NCI-H187 (cell line): ENCODE results near the gene GEMIN5.

Source experiments
- DNase-seq, 2 experiments: peaks; one replicate each; lab custom pipeline; 2025; lab: John Stamatoyannopoulos, UW

GEMIN5 gene

DNA sequence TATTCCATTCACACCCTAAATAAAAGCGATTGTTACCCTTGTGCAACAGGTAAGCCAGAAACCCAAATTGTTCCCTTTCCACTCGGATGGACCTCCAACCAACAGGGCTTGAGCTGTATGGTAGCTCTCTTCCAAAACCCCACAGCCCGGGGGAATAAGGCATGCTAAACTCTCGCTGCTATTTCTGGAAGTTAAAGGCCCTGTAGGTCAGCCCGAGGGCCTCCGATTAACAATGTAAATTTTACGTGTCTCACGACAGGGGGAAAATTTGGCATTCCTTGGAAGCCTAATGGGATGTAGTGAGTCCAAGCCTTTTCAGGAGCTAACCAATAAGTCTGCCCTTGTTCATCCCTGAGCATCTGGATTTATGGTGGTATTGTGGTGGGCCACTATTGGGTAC is 53.6 kb downstream of the GEMIN5 start:
- DNase-seq: no peak

DNA sequence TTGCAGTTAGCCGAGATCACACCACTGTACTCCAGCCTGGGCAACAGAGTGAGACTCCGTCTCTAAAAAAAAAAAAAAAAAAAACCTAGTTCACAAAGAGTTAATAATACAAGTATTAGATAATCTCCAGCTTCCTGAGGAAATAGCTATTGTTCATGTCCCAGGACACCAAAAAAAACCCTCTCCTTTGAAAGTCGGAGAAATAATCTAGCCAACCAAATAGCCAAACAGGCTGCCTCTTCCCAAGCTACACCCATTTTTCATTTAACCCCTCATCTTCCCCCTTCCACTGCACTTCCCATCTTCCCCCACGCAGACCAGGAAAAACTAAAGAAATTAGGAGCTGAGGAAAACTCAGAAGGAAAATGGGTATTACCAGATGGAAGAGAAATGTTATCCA is 56.0 kb downstream of the GEMIN5 start:
- DNase-seq: no peak

DNA sequence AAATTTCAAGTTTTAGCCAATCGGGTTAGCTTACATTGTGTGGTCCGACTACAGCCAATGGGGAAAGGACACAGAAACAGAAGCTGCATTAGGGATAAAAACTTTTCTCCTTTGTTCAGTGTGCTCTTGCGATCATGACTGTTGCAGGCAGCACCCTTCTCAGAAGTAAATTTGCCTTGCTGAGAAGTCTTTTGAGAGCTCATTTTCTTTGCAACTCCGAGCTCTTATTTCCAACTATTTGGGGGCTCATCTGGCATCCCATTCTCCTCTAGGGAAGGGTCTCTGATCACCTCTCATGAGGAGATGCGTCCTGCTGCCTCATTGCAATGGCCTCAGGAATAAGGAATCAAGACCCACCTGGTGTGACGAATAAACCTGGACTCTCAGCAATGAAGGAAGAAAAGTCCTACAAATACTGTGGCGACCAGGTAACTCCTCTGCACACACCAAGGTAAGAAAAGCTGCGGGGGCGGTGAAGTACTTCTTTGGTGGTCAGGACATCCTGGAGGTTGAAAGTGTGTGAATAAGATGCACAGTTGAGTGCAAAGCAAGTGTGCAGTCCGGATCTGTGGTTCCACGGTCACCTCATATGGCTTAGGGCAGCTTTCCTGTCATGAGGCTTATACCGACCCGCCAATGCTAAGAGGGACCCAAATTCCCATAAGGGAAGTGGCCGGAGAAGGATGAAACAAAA is 59.2 kb downstream of the GEMIN5 start:
- DNase-seq: no peak

DNA sequence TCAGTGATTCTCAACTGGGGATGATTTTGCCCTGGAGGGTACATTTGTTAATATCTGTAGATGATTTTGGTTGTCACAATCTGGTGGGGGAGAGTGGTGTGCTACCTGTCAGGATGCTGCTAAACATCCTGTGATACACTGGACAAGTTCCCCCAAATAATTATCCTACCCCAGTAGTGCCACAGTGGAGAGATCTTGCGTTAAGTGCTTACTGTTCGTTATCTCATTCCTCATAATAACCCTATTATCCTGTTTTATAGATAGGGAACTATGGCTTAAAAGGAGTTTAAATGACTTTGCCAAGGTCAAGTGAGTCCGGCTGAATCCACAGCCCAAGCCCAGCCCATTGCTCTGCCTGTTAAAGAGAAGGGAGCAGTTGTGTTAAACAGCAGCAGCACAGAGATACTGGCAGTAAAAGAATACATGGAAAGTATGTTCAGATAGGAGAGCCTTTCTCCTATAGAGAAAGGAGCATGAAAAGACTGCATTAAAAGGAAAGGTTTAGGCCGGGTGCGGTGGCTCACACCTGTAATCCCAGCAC is 64.2 kb downstream of the GEMIN5 start:
- DNase-seq: no peak

DNA sequence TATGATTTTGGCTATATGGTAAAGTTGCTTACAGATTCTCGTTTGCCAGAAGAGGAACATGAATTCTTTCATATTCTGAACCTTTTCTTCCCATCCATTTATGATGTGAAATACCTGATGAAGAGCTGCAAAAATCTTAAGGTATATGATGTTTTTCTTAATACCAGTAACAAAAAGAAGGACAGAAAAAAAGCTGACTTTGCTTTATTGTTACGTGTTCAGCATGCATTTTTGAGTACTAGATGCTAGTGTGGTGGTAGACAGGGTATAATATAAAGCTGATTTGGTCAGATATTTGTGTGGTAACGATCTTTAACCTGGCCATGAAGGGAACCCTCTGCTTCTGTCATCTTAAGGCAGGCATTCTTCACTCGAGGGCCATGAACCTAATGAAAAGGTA is 66.3 kb downstream of the GEMIN5 start:
- DNase-seq: no peak

DNA sequence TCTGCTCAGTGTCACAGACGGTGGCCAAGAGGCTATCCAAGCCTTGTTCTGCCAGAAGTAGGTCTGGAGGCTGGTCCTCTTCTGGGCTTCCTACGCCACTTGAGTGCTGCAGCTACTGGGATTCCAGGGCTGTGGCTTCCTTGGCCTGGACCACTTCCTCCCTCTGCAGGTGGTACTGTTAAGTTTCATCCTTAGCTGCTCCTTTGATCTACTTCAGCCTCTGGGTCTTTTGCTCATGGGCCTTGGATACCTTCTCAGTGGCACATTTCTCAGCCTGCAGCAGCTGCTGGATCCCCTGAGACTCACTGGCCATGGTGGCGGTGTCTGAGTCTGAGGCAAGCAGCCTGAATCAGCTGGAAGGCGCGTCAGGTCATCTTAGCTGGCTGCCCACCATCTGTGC is 69.3 kb downstream of the GEMIN5 start:
- DNase-seq: no peak

DNA sequence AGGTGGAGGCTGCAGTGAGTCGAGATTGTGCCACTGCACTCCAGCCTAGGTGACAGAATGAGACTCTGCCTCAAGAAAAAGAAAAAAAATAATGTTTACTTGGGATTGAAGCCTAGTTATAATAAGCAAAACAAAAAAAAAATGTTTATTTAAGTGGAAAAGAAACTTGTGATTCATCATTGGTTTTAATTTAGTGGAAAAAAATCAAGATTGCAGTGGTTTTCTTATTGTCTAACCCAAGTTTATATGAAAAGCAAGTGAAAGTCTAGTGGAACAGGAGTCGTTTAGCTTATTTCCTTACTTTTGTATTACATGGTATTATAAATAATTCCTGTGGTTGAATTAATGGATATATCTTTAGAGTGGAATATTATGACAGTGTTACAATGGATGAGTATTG is 71.2 kb downstream of the GEMIN5 start:
- no peak for DNase-seq

DNA sequence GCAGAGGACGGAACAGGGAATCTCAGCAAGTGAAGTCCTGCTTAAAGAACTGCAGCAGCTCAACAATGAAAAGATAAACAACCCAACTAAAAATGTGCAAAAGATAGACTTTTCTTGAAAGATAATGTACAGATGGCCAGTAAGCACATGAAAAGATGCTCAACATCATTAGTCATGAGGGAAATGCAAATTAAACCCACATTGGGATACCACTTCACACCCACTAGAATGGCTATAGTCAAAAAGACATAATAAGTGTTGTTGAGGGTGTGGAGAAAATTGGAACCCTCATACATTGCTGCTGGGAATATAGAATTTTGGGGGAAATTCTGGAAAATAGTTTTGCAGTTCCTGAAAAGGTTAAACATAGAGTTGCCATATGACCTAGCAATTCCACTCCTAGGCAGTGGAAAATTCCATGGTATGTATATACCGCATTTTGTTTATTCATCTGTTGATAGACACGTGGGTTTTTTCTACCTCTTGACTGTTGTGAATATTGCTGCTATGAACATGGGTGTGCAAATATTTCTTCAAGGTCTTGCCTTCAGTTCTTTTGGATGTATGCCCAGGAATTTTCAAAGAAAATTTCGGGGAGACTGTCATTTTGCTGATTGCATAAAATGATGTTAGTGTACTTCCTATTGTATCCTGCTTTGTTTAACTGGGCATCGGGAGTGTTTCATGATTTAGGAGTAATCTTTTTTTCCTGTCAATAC is 72.4 kb downstream of the GEMIN5 start:
- no peak for DNase-seq

DNA sequence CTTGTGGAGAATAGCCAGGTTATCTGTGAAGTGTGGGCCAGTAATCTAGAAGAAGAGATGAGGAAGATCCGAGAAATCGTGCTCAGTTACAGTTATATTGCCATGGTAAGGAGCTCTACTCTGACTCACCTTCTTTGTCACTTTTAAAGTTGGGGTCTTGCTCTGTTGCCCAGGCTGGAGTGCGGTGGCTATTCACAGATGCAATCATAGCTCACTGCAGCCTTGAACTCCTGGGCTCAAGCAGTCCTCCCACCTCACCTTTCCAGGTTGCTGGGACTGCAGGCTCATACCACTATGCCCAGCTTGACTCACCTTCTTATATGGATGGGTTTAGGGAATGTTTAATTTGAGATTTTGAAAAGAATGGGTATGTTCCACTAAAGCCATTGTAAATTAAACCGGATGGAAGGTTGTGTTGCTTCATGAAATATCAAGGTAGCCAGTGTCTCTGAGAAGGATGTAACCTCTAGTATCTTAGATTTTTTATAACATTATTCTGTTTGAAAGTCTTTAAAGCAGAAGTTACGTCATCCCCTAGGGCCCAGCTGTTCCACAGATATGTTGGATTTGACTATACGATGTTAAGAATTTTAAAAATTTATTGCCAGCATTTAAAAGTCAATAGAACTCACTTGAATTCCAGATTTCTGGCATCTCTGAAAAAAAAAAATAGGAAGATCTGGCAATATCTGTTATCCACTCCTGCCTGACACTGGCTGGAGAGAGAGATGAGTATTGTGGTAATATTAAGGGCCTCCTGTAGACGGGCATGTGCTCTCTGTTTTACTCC is 74.5 kb downstream of the GEMIN5 start:
- DNase-seq: no peak

DNA sequence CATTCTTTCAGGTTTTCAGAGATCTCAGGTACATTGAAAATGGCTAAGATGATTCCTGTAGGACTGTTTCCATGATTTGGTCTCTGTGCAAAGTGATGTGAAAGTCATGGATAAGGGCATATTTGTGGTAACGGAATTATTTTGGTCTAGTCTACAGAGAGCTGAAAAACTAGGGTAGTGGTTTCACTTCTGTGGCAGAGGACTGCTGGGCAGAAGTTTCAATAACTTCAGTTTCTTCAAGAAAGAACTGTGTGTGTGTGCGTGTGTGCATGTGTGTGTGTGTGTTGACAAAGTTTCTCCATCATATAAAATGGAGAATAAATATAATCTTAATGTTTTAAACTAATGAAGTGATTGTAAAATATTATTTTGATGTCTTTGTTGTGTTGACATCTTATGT is 75.2 kb downstream of the GEMIN5 start:
- no peak for DNase-seq

DNA sequence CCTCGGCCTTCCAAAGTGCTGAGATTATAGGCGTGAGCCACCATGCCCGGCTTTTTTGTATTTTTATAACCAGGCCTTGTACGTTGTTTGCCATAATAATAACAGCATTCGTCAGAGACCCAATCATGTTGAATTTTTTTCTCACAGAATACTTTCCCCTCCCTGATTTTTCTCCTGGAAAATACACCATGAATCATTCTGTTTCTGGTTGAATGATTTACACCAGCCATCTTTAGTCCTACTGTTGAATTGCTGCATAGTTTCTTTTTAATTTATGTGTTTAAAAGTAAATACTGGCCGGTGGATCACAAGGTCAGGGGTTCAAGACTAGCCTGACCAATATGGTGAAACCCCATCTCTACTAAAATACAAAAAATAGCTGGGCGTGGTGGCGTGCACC is 76.1 kb downstream of the GEMIN5 start:
- DNase-seq: no peak

DNA sequence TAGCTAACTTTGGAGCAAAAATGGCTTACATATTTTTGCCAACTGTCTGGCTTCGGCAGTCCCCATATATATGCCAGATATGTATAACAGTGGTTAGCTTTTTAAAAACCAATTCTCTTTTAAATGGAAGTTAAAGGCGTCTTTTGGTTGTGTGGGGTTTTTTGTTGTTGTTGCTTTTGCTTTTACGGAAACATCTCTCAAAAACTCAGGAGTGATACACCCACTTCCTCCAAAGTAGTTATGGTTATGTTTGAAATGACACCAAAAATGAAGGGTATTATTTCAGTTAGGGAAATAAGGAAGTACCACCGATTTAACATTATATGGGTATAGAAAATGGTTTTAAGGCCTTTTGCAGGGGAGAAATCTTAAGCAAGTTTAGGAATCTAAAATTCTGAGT is 77.2 kb downstream of the GEMIN5 start:
- no peak for DNase-seq

DNA sequence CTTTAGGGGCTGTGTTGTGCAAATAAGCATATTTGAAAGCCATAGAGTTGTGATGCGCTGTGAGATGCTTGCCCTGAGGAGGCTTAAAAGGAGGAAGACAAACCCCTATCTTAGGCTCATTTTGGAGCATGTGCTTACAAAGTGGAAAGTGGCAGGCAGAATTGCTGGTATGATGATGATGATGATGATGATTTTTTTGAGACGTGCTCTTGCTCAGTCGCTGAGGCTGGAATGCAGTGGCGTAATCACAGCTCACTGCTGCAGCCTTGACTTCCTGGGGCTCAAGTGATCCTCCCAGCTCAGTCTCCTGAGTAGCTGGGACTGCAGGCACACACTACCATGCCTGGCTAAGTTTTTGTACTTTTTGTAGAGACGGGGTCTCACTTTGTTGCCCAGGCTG is 77.9 kb downstream of the GEMIN5 start:
- DNase-seq: no peak

DNA sequence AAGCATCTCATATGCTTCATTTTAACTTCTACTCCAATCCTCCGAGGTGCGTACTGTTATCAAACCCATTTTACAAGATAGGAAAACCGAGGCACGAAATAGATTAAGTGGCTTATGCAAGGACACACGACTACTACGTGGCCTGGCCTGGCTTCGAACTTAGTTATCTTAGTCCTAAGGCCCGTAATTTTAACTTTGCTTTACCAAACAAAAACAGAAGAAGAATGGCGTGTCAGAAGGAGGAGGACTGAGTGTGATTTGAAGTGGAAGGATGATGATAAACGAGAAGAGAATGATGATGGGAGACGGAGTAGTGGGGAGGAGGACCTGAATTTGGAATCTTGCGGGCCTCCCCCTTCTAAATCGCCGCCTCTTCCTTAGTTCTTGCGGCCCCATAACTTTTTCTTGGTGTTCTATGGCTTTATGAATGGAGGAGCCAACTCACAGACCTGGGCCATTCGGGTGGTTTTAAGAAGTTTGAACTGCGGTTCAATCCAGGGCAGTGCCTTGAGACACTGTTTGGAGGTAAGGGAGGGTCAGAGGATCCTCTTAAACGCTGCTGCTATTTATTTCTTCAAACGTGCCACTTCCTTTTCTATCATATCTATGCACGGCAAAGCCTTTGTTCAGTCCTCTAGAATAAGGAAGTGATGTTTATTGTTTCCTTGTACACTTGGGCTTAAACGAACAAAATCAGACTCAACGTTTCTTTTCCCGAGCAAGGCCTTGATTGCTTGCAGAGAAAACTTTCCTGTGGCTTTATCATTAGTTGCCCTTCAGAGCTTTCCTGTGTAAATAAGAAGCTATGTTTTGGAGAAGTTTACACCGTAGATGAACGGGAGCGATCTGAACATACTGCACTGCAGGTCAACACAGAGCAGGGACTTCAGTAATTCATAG is 78.8 kb downstream of the GEMIN5 start:
- no peak for DNase-seq

DNA sequence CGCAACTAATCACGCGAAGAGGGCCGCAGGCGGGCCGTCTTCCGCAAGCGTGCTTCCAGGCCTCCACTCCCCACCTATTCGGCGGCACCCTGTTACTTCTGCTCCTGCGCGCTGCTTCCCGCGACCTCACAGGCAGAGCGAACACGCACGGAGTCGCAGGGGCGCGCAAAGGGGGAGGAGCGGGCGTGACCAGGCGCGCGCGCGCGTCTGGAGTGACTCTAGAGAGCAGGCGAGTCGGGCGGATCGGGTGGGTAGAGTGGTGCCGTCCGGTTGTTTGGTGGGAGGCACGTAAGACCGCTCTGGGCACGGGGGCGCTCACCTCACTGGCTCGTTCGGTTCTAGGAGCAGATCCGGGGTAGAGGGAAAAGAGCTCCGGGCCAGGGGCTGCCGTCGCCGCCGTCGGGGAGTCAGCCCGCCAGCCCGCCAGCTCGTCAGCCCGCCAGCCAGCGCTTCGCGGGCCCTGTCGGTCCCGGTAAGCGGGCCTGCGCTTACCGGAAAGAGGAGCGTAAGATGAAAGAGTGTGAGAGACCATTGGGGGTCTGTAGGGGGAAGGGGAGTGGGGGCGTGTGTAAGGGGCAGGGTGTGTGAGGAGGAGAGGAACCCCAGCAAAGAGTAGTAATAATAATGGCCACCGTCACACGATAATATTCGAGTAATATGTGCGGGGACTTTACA is 79.6 kb downstream of the GEMIN5 start, which contains the start of gene CNOT8:
Gene CNOT8, plus strand, starts transcription at position 331 of the 675 bp plus-strand sequence. CDS start 4,652 bp downstream, outside the sequence.
- DNase-seq: peak; percentile 93 to 96

DNA sequence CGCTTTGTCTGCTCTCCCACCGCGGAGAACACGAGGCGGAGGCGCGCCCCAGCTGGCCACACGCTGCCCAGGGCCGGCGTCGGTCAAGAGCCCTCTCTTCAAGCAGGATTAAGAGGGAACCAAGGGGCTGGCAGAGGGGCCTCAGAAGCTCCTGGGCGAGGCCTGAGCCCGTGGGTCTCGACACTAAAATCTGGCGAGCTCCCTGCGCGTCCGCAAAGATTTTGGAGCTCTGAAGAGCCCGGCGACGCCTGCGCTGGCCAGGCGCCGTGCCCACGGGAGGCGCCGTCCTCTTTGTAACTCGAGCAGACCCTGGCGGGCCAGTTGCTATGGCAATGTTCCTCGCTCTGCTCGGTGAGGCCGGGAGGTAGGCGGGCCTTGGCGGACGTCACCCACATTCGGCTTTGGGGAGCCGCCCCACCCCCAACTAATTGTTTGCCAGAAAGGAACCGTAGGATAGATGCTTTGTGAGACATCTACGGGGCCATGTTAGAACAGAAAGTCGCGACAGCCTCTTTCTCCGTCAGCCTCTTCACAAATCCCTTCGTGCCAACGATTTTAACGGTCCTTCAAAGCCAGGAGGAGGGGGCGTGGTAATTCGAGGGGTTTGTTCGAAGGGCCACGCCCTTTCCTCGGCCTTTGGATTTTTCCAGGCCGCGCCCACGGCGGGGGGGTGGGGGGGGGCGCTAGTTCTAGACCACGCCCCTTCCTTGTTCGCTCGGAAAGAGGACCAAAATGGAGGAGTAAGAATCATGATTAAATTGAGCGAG is 80.3 kb downstream of the GEMIN5 start:
- peak; percentile 90 to 96 for DNase-seq

DNA sequence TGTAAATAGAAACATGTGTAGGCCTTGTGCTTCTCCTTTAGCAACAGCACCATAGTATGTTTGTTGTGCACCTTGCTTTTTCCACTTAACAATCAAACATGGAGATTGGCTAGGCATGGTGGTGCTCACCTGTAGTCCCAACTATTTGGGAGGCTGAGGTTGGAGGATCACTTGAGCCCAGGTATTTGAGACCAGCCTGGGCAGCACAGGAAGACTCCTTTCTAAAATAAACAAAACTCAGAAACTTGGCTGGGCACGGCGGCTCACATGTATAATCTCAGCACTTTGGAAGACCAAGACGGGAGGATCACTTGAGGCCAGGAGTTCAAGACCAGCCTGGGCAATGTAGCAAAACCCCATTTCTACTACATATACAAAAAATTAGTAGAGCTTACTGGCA is 86.7 kb downstream of the GEMIN5 start:
- DNase-seq: no peak

DNA sequence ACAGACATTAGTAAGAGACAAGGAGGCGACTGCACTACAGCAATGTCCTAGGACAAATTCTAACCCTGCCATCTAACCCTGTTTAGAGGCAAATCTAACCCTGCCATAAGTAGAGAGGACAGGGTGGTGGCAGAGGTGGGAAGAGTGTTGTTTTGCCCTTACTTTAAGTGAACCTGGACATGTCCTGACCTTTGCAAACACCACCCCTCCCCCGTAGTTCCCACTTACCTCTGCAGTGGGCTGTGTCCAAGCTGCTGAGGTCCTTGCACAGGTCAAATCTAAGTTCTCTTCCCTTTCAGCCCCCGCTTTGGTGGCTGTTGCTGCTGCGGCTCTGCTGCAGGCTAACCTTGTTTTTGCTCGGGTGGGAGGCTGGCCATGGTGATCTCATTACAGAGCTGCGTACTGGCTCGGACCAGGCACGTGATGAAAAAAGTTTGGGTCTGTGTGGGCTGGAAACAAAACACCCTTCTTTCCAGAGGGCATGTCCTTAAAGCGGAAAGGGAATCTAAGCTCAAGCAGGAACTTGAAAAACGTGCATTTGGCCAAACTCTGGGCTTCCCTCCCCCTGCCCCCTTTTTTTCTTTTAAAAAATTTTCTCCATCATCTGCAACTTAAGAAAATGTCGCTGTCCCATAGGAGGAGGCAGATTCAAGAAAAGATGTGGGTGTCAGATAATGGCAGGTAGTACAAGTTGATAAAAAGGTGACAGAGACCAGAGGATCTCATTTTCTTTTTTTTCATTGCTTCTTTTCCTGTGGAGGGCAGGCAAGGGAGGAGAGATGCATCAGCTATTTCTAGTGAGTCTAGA is 87.6 kb downstream of the GEMIN5 start, which contains the start of gene FAXDC2:
Gene FAXDC2, minus strand, starts transcription at position 349 of the 808 bp plus-strand sequence. CDS start 12,425 bp downstream, outside the sequence.
- no peak for DNase-seq

DNA sequence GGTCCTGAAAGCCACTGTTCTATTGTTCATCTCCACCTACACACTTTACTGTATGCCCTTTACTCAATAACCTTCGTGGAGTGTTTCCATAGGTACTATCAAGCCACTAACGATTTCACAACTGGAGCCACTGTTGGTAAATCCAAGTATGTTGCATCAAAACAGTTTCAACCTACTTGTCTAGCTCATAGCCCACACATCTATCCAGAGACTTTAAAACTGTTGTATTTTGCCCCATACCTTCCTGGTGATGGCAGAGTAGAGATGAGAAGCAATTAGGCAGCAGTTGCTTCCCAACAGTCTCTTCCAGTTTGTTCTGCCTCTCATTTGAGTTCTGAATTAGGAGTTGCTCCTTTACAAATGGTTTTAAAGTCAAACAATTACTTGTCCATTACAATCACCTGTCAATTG is 88.2 kb downstream of the GEMIN5 start:
- DNase-seq: no peak
